Fibroblast of lung (primary cell): ENCODE results near the gene SDK1. TPM values are rescaled to one million over a fixed set of nuclear protein-coding genes. Genes with fewer than 3 reads are reported as not detected.

Source experiments
- DNase-seq, 2 donors: peaks; one replicate each; pipeline versions ENCODE4 v3.0.0 to v3.0.0-alpha.2; 2010; ENCODE audit warnings: low read depth in 2 of 2
- H2AFZ ChIP-seq: 2 replicates; pipeline ENCODE4 v1.5.1; 2012; ENCODE audit warnings: low read length, control low read depth, inconsistent platforms
- H3K27ac ChIP-seq: 2 replicates; pipeline ENCODE4 v1.5.1; 2011; ENCODE audit warnings: low read length, control low read depth; ENCODE audit not compliant: insufficient read depth
- H3K27me3 ChIP-seq: 2 replicates; pipeline ENCODE4 v1.5.1; 2011; ENCODE audit warnings: mild to moderate bottlenecking, low read length; ENCODE audit not compliant: control insufficient read depth, insufficient read depth
- H3K36me3 ChIP-seq: 2 replicates; pipeline ENCODE4 v1.5.1; 2011; ENCODE audit warnings: low read length; ENCODE audit not compliant: control insufficient read depth, insufficient read depth
- H3K4me1 ChIP-seq: 2 replicates; pipeline ENCODE4 v1.5.1; 2011; ENCODE audit warnings: low read length; ENCODE audit not compliant: control insufficient read depth, insufficient read depth; ENCODE audit errors: extremely low read depth
- H3K4me2 ChIP-seq: 2 replicates; pipeline ENCODE4 v1.5.1; 2011; ENCODE audit warnings: low read length, control low read depth; ENCODE audit not compliant: insufficient read depth; ENCODE audit errors: extremely low read depth
- H3K4me3 ChIP-seq, 4 experiments: fragments of 200-600 bp in 1 of 4; sonication (generic) in 1 of 4; replicated peaks in 1 of 4; 2 replicates each; pipeline ENCODE4 v1.5.1; 2011 to 2016; ENCODE audit warnings: low read length in 4 of 4, low read depth in 3 of 4, mild to moderate bottlenecking in 3 of 4, control low read depth in 2 of 4, inconsistent platforms in 1 of 4, mixed read lengths in 1 of 4; ENCODE audit not compliant: insufficient read depth in 1 of 4; ENCODE audit errors: control extremely low read depth in 1 of 4
- H3K79me2 ChIP-seq: 2 replicates; pipeline ENCODE4 v1.5.1; 2012; ENCODE audit warnings: mild to moderate bottlenecking, low read length, inconsistent platforms; ENCODE audit not compliant: control insufficient read depth, insufficient read depth
- H3K9ac ChIP-seq: 2 replicates; pipeline ENCODE4 v1.5.1; 2011; ENCODE audit warnings: mild to moderate bottlenecking, low read length, control low read depth; ENCODE audit not compliant: insufficient read depth
- H3K9me3 ChIP-seq: 2 replicates; pipeline ENCODE4 v1.5.1; 2012; ENCODE audit warnings: low read depth, low read length; ENCODE audit not compliant: control insufficient read depth, insufficient read depth
- H4K20me1 ChIP-seq: 2 replicates; pipeline ENCODE4 v1.5.1; 2011; ENCODE audit warnings: low read length; ENCODE audit not compliant: control insufficient read depth, insufficient read depth; ENCODE audit errors: extremely low read depth
- EZH2 ChIP-seq: IDR thresholded peaks from 2 replicates; pipeline ENCODE4 v1.5.1; 2012; ENCODE audit warnings: low read length, control low read depth, mild to moderate bottlenecking; ENCODE audit errors: missing control alignments
- polyA plus RNA-seq, 2 donors: library from polyadenylated mRNA; depleted of rRNA in 1 of 2; stranded (reverse) in 1 of 2; unstranded in 1 of 2; fragments of >200 nt; gene quantifications; 2 replicates each; pipeline ENCODE4 v1.2.1, GENCODE V29; 2011 to 2012; ENCODE audit warnings: missing spikeins in 1 of 2
- total RNA-seq: library from RNA; depleted of rRNA; stranded (reverse); fragments of >200 nt; gene quantifications from 2 replicates; pipeline ENCODE4 v1.2.1, GENCODE V29; 2014
- TF ChIP-seq, protein P1 (sequence below), 2 donors: IDR thresholded peaks in 1 of 2; conservative IDR thresholded peaks in 1 of 2; 1 replicate in 1 of 2; 2 replicates in 1 of 2; pipeline ENCODE4 v1.5.1; 2011 to 2012; ENCODE audit warnings: low read length in 2 of 2, control low read depth in 1 of 2, inconsistent platforms in 1 of 2, low read depth in 1 of 2, mild to moderate bottlenecking in 1 of 2

Gene SDK1
- total and polyA plus RNA-seq, 2 donors (not counting 1 experiment from before 2014, with no cell fraction given) = 1.0 to 8.6 TPM

DNA sequence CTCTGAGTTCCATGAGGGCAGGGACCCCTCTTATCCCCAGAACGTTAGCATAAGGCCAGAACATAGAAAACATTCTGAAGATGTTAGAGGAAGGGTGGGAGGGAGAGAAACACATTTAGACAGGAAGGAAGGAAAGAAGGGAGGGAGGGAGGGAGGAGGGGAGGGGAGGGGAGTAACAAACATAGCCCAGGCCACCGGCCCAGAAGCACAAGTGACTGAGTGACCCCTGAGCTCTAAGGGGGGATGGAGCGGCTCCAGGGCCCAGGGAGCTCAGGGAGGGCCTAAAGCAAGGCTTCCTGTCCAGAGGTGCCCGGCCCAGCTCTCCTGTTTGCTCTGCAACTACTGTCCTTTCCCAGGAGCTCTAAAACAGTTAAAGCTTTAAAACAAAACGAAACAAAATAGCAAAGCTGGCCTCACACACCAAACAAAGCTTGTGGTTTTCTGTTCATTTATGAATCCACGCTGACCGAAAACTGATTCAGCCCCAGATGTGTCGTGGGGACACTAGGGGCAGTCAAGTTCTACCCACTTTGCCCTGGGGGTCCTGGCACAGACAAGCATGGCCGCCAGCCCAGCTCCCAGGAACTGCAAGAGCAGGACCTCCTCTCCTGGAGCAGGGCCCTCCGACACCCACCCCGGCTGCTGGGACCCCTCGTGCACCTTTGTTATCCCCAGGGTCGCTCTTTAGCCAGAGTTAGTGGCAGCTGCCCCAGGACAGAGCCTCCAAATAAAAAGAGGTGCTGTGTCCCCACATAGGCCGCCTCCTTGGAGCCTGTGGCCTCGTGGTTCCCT, 884.9 kb downstream of the SDK1 start:
- no peak overlapping the region for H2AFZ ChIP-seq
- no peak for DNase-seq
- H3K36me3 ChIP-seq = no peaks in the 10 kb centered on the region
- H3K27me3 ChIP-seq = no peaks in the 10 kb centered on the region
- H3K4me1 ChIP-seq = no peaks in the 10 kb centered on the region
- no peaks in the 10 kb centered on the region for H3K9me3 ChIP-seq
- no peak overlapping the region for H3K4me2 ChIP-seq
- no peak overlapping the region for H3K27ac ChIP-seq
- no peak overlapping the region for H3K9ac ChIP-seq
- no peaks in the 10 kb centered on the region for H3K79me2 ChIP-seq
- H3K4me3 ChIP-seq = no peak overlapping the region
- TF ChIP-seq EZH2 = no peak
- TF ChIP-seq, protein P1, sequence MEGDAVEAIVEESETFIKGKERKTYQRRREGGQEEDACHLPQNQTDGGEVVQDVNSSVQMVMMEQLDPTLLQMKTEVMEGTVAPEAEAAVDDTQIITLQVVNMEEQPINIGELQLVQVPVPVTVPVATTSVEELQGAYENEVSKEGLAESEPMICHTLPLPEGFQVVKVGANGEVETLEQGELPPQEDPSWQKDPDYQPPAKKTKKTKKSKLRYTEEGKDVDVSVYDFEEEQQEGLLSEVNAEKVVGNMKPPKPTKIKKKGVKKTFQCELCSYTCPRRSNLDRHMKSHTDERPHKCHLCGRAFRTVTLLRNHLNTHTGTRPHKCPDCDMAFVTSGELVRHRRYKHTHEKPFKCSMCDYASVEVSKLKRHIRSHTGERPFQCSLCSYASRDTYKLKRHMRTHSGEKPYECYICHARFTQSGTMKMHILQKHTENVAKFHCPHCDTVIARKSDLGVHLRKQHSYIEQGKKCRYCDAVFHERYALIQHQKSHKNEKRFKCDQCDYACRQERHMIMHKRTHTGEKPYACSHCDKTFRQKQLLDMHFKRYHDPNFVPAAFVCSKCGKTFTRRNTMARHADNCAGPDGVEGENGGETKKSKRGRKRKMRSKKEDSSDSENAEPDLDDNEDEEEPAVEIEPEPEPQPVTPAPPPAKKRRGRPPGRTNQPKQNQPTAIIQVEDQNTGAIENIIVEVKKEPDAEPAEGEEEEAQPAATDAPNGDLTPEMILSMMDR (conservative IDR thresholded peaks at IDR 0.05 in 1 of 2, IDR thresholded peaks at IDR 0.05 in 1 of 2; ENCODE audit: low read depth in 1 of 2, low read length in 2 of 2) = no peak
- no peaks in the 10 kb centered on the region for H4K20me1 ChIP-seq

DNA sequence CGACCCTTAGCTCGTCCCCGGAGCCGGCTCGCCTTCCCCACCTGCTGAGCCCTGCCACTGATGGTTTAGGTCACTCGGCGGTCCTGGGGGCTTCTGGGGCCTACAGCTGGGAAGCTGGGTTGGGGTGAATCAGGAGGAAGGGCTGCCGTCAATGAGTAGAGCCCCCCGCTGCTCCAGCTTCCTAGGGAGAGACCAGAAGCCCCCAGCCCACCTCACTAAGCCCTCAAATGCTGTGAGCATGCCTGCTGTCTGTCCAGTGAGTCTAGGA, 885.4 kb downstream of the SDK1 start:
- Histone ChIP-seq H2AFZ (no peak overlapping the region), H3K4me2 (no peak overlapping the region), H3K4me1 (no peaks in the 10 kb centered on the region), H3K36me3 (no peaks in the 10 kb centered on the region), H3K4me3 (no peak overlapping the region), H3K9ac (no peak overlapping the region), H3K79me2 (no peaks in the 10 kb centered on the region), H3K27me3 (no peaks in the 10 kb centered on the region), H3K9me3 (no peaks in the 10 kb centered on the region), H3K27ac (no peak overlapping the region), H4K20me1 (no peaks in the 10 kb centered on the region)
- DNase-seq = no peak
- no peak for TF ChIP-seq EZH2
- TF ChIP-seq, protein P1 (conservative IDR thresholded peaks at IDR 0.05 in 1 of 2, IDR thresholded peaks at IDR 0.05 in 1 of 2; ENCODE audit: low read depth in 1 of 2, low read length in 2 of 2) = no peak

DNA sequence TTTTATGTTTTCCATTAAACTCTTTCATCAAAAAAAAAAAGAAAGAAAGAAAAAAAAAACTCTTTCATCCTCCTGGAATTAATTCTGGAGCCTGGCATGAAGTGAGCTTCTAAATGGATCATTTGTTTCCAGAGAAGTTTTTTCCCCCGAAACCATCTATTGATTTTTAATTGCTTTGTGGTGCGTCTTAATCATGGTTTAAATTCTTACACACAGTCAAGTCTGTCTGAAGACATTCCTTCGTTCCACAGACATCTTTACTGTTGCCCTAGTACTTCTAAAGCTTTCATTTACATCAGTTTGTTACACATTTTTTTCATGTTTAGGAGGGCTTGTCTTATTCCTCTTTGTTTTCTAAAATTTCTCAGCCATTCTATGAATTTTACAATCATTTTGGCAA, 887.6 kb downstream of the SDK1 start:
- Histone ChIP-seq H3K9me3 (no peaks in the 10 kb centered on the region), H3K27ac (no peak overlapping the region), H3K36me3 (no peaks in the 10 kb centered on the region), H3K27me3 (no peaks in the 10 kb centered on the region), H3K79me2 (no peaks in the 10 kb centered on the region), H3K9ac (no peak overlapping the region), H3K4me1 (no peaks in the 10 kb centered on the region), H3K4me2 (no peak overlapping the region), H4K20me1 (no peaks in the 10 kb centered on the region), H3K4me3 (no peak overlapping the region), H2AFZ (no peak overlapping the region)
- TF ChIP-seq, protein P1 (conservative IDR thresholded peaks at IDR 0.05 in 1 of 2, IDR thresholded peaks at IDR 0.05 in 1 of 2; ENCODE audit: low read depth in 1 of 2, low read length in 2 of 2) = no peak
- TF ChIP-seq EZH2 = no peak
- peak in 1 of 2 donors; percentile 21 for DNase-seq
